Midbrain (tissue), 1 donor: ENCODE results near the gene CISD1.
"Not testable (repeated sequence)": the region's sequence is repeated elsewhere in the genome, so short reads cannot be mapped to it uniquely, and the experiment has no call there.

Experiments used
- DNase-seq: peaks from one replicate; lab custom pipeline; 2025; lab: John Stamatoyannopoulos, UW

The CISD1 gene

DNA sequence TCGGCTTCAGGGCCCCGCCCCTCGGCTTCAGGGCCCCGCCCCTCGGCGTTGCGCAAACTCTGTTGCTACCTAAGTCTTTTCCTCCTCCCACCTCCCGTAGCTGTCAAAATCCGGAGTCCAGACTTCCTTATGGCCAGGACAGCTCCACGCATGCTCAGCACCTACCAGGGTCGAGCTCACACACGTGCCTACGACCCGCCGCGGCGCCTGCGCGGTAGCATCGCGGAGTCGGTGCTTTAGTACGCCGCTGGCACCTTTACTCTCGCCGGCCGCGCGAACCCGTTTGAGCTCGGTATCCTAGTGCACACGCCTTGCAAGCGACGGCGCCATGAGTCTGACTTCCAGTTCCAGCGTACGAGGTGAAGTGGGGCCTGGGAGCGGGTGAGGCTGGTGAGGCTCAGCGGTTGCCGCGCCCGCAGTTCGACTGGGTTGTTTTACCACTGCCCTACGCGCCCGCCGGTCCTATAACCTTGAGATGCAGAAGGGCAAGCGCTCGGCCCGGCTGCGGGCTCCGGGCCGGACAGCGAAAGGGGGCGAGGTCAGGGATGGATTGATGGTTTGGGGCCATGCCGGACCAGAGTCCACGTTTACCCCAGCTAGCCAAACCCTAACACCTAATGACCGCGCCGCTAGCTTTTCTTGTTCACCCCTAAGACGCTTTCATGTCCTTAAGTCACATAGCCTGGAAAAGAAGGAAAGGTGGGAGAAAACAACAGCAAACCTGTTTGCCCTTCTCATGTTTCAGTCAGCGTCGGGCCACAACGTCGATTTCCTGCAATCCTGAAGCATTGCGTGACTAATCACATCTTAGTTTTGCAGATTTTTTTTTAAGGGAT, at the start of gene CISD1:
CISD1 (plus strand) TSS at position 217 of the 836 bp plus-strand sequence; CDS start at position 329, 112 bp downstream.
- DNase-seq, result peak; percentile 97

DNA sequence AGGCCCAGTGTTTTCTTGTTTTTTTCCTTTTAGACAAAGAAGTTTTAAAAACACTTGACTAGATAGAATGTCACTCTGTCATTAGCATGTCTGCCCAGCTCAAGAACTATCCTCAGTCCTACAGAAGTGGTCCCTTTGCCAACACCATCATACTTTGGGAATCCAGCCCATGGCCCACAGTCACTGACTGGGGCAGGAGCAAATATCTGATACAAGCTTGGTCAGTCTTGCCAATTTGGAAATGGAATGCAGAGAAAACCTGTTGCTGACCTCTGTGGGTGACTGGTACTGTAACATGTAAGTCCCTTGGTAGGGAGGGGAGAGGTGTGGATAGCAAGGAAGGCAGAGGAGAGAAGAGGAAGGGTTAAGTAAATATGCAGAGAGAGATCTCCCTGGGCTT, 49.1 kb upstream of the CISD1 start:
- DNase-seq, result no peak

DNA sequence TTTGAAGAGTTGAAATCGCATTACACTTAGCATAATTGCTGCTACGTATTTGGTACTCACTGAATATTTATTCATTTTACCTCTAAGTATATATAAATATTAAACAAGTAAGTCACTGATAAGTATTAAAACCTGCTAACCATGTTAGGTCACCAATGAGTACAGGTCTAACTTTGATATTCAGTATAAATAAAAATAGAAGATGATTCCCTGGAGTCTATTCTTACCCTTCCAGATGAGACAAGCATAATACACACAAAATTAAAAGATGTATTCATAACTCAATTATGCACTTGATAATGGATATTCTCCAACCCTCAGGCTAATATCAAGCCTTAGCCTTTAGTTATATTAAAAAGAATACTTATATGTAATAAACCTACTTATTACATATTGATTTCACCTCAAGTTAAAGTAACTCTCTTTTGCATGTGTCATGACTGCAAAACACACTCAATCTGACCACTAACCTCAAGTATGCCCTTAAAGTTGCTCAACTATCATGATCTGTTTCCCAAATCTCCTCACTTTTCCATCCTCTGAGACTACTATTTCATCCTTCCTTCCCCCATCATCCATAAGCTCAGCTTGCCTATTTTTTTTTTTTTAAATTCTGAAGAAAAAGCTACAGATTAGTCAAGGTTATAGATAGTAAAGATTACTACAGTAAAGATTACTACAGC, 48.1 kb upstream of the CISD1 start:
- DNase-seq, result no peak

DNA sequence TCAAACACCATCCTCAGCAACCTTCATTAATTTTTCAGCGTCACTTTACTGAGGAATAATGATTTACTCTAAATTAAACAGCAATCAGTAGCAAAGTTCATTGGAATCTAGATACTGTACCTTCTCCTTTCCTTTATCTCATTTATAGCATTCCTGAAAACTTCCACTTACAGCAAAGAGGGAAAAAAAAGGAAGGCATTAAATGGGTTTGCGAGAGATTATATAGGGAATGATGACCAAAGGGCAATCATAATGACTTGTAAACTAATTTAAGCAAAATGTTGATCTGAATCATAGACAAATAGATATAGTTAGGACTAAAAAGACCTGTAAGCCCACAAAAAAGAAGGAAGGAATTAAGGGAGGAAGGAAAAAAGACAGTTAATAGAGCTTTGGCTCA, 43.3 kb upstream of the CISD1 start:
- no peak for DNase-seq

DNA sequence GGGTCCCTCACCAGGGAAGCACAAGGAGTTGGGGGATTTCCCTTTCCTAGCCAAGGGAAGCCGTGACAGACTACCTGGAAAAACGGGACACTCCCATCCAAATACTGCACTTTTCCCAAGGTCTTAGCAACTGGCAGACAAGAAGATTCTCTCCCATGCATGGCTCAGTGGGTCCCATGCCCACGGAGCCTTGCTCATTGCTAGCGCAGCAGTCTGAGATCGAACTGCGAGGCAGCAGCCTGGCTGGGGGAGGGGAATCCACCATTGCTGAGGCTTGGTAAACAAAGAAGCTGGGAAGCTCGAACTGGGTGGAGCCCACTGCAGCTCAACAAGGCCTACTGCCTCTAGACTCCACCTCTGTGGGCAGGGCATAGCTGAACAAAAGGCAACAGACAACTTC, 39.1 kb upstream of the CISD1 start:
- DNase-seq, result peak; percentile 1

DNA sequence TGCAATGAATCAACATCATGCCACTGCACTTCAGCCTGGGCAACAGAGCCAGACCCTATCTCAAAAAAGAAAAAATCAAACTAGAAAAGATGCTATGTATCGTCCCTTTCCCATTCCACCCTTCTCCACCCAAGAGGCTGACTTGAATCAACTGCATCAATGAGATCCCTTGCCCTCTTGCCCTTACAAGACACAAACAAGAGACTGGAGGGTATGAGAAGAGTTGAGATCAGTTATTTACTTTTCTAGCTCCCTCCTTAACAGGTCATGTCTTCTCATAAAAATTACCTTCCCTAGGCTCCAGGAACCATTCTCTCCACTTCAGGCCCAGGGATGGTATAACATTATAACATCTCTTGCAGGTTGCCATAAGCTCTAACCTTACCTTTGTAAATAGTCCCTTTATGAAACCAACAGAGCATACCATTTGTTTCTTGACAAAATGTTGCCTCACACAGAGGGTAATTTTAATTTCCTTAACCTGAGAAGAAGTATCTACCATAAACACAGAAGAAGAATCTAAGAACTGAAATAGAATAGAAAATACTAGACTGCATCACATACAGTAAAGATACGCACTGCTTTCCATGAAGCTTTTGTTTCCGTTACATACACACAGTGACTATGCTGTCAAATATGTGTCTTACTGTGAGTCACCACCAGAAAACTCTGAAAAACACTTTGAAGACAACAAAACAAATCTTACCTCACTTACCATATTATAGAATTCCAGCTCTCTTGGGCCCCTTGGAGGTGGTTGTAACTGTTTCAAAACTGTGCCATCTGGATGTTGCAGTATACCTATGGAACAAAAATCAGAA, 31.7 kb upstream of the CISD1 start:
- DNase-seq, result no peak

DNA sequence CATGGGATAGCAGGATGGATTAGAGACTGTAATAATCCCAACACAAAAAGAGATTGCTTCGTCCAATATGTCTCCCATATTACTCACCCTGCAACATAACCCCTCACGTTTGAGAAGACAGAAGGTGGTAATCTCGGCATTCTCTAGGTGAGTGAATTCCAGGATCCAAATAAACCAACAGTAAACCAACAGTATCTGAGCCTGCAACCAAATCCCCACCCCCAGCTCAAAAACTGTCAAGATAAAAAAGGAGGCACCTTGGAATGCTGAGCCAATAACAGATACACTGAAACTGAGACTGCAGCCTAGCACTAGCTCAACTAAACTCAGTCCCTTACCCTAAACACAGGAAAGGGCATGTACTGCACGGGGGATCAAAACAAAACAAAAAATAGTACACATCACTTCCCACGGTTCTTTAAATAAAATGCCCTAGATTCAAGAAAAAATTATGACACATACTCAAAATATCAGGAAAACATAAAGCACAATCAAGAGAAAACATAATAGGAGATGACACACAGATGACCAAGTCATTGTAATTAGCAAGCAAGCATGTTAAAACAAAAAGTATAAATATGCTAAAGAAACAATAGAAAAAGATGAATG, 29.3 kb upstream of the CISD1 start:
- DNase-seq, result no peak

DNA sequence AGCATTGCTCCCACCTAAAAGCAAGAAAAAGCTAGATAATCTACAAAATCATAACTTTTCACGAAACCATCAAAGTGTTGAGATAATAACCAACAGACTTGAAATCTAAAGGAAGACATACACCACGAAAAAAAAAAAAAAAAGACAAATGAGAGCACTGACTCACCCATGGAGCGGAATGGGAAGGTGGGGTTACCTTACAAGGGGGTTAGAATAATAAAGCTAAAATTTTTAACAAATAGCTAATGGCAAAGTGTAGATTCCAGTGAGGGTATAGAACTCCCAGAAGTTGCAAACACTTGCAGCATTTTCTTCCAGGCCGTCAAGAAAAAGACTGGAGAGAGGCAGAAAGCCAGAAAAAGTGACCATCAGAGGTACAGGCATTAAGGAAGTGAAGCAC, 28.4 kb upstream of the CISD1 start:
- DNase-seq, result no peak

DNA sequence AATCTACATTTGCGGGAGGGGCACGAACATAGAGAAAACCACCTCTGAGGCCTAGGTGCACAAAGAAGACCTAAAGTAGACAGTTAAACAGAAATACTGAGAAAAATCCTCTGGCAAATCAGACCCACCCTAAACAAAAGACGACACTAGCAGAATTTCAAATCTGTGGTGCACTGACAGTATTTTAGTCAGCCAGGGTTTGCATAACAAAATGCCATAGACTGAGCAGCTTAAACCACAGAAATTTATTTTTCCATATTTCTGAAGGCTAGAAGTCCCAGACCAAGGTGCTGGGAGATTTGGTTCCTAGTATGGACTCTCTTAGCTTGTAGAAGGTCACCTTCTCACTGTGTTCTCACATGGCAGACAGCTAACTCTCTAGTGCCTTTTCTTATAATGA, 27.6 kb upstream of the CISD1 start:
- no peak for DNase-seq

DNA sequence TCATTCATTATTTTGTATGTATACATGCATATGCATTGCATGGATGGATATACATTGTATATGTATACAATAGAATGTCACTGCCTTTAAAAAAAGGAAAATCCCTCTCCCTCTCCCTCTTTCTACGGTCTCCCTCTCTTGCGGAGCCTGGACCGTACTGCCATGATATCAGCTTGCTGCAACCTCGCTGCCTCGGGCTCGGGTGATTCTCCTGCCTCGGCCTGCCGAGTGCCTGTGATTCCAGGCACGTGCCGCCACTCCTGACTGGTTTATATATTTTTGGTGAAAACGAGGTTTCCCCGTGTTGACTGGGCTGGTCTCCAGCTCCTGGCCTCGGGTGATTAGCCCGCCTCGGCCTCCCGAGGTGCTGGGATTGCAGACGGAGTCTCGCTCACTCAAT, 25.7 kb upstream of the CISD1 start:
- no peak for DNase-seq

DNA sequence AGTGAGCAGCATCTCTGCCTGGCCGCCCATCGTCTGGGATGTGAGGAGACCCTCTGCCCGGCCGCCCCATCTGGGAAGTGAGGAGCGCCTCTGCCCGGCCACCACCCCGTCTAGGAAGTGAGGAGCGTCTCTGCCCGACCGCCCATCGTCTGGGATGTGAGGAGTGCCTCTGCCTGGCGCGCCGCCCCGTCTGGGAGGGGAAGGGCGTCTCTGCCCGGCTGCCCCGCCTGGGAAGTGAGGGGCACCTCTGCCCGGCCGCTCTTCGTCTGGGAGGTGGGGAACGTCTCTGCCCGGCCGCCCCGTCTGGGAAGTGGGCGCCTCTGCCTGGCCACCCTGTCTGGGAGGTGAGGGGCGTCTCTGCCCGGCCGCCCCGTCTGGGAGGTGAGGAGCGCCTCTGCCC, 25.2 kb upstream of the CISD1 start:
- DNase-seq, result not testable (repeated sequence)

DNA sequence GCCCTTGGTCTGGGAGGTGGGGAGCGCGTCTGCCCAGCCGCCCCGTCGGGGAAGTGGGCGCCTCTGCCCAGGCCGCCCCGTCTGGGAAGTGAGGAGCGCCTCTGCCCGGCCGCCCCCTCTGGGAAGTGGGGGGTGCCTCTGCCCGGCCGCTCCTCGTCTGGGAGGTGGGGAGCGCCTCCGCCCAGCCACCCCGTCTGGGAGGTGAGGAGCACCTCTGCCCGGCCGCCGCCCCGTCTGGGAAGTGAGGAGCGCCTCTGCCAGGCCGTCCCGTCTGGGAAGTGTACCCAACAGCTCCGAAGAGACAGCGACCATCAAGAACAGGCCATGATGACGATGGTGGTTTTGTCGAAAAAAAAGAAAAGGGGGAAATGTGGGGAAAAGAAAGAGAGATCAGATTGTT, 24.7 kb upstream of the CISD1 start:
- DNase-seq, result not testable (repeated sequence)

DNA sequence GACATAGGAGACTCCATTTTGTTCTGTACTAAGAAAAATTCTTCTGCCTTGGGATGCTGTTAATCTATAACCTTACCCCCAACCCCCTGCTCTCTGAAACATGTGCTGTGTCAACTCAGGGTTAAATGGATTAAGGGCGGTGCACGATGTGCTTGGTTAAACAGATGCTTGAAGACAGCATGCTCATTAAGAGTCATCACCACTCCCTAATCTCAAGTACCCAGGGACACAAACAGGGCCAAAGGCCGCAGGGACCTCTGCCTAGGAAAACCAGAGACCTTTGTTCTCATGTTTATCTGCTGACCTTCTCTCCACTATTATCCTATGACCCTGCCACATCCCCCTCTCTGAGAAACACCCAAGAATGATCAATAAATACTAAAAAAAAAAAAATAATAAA, 24.3 kb upstream of the CISD1 start:
- DNase-seq, result not testable (repeated sequence)

DNA sequence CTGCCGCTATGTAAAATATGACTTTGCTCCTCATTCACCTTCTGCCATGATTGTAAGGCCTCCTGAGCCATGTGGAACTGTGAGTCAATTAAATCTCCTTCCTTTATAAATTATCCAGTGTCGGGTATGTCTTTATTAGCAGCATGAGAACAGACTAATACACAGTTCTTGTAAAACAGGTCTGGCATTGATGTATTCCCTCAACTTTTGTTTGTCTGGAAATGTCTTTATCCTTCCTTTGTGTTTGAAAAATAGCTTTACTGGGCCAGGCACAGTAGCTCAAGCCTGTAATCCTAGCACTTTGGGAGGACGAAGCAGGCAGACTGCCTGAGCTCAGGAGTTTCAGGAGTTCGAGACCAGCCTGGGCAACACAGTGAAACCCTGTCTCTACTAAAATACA, 15.8 kb upstream of the CISD1 start:
- no peak for DNase-seq

DNA sequence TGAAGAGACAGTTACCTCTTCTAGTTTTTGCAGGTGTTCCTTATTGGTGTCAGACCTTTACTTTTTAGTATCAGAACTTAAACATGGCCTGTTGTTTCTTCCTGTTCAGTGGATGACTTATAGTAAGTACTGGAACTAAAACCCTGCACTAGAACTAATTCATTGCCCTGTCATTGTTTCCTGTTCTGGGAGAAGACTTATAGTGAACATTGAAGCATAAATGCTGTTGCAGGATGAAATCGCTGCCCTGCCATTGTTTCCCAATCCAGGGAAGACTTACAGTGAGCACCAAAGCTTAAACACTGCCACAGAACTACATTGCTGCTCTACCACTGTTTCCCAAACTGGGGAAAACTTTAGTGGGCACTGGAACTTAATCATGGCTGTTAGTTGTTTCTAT, 14.3 kb upstream of the CISD1 start:
- no peak for DNase-seq

DNA sequence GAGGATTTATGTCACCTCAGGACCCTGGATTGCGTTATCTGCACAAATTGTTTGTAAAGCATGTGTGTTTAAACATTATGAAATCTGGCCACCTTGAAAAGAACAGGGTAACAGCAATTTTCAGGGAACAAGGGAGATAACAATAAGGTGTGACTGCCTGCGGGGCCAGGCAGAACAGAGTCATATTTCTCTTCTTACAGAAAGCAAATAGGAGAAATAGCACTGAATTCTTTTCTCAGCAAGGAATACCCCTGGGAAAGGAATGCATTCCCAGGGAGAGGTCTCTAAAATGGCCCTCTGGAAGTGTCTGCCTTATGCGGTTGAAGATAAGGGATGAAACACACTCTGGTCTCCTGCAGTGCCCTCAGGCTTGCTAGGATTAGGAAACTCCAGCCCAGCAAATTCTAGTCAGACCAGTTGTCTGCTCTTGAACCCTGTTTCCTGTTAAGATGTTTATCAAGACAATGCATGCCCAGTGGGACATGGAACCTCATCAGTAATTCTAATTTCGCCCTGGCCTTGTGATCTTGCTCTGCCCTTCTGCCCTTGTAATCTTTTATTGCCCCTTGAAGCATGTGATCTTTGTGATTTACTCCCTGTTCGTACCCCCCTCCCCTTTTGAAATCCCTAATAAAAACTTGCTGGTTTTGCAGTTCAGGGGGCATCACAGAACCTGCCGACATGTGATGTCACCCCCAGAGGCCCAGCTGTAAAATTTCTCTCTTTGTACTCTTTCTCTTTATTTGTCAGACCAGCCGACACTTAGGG, 12.8 kb upstream of the CISD1 start:
- DNase-seq, result not testable (repeated sequence)

DNA sequence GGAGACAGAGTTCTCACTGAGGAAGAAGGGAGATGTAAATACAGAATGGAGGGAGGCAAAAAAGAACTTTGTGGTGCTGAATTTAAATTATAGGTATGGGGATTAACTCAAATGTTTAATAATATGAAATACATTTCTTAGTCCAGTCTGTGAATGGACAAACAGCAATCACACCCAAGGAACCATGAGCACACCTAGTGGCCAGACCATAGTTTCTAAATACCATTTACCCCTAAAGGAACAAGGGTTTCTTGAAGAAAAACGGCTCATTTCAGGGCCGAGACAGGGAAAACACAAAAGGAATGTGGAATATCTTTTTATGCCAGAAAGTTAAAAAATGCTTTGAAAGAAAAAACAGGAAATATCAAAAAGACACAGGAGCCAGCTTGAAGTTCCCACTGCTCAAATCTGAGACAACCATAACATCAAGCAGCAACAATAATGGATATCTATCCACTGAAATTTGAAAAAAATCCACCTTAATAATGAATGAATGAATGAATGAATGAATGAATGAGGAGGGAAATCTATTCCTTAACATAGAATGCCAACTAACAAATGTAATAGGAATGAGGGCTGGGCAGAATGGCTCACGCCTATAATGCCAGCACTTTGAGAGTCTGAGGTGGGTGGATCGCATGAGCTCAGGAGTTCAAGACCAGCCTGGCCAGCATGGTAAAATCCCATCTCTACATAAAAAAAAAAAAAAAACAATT, 9.8 kb upstream of the CISD1 start:
- no peak for DNase-seq

DNA sequence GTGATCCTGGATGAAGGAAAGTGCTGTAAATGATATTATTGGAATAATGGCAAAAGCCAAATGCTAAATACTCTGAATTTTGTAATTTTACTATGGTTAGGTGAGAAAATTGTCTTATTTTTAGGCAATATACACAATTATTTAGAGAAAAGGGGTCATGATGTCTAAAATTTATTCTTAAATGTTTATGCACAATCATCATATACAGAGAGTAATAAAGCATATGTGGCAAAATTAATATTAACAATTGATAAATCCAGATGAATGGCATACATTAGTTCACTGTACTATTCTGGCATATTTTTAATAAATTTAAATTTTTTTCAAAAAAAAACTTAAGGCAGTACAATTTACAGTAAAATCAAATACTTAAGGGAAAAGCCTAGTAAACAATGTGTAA, 8.6 kb upstream of the CISD1 start:
- DNase-seq, result no peak

DNA sequence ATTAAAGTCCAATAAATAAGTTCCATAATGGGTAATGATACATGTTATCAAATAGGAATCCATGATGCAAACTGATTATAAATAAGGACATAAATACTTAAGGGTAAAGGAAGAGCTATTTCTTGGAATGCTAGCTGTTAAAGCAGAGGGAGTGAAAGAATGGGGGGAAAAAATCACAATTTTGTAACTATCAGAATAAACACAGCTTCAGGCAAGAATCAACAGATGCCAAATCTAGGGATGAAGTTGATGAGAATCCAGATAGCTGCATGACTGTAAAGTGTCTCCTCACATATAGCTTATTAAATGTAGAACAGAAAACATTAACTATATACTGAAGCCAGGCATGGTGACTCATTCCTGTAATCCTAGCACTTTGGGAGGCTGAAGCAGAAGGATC, 6.2 kb upstream of the CISD1 start:
- DNase-seq, result no peak

DNA sequence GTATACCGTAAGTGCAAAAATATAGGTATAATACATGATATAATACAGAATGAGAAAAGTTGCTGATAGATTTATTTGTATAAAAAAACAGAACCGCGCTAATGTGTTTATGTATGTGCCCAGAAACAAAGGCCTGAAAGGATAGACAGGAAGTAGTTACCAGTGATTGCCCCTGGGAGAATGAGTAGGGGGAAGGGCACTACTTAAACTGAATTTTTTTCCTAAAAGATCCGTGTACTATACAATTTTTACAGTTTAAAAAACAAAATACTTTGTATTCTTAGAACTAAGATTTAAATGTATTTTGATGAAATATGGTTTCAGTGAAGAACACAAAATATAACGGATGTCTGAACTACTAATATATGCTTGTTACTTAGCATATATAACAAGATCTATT, 4.2 kb upstream of the CISD1 start:
- no peak for DNase-seq

DNA sequence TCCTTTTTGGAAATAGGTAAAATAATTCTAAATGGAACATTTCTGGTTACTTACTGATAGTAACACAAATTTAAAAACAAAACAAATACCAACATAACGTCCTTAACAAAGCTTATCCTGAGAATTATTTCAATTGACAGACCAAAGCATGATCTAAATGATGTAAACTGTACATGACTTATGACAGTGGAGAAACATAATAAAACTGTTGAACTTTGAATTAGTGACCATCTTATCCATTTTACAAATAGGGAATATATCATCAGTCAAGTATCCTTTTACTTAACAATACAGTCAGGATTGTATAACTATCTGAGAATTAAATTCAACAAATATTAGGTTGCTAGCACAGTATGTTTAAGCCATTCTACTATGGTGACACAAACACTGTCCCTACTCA, 3.7 kb upstream of the CISD1 start:
- no peak for DNase-seq
